ENCODE data around the gene GLYR1.

DNA sequence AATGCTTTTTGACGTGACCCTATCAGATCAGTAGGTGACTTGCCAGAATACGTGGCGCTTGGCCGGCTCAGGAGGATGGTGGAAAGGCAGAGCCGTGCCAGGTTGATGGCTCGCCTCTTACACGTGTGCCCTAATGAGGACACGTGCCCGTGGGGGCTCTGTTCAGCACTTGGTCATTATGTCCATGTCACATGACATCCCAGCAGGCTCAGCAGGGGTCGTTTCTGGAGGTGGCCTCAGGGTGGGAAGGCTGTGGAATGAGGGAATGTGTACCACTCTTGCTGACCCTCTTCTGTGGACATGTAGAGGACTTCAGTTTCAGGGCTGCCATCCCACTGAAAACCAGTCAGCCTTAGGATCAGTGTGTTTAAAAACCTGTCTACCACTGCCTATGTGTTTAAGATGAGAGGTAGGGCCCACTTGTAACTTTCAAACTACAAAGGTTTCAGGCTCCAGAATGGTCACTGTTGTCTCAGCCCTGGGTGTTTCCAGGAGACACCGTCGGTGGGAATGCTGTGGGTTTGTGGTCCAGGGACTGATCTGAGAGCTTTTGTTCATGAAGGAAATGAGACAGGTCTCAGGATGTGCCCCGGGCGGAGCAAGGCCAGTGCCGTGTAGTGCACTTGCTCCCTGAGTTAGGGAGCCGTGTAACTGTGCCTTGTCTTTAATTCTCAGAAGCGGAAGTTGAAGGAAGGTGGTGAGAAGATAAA lies 12.3 kb upstream of the GLYR1 start:
- TF ChIP-seq GATA3 (IDR thresholded peaks at IDR 0.05; ENCODE audit: low read depth, low read length) = no peak
- TF ChIP-seq GATA2 (IDR thresholded peaks at IDR 0.05; ENCODE audit: low read depth, low read length) = no peak

Data from SH-SY5Y (cell line).